Glomerular endothelial cell (primary cell): Measurements from ENCODE around the gene SMAD3. TPM values are rescaled to one million over a fixed set of nuclear protein-coding genes. Genes with fewer than 3 reads are reported as not detected.
"Not testable (repeated sequence)": the region's sequence is repeated elsewhere in the genome, so short reads cannot be mapped to it uniquely, and the experiment has no call there.

Source experiments
- DNase-seq: peaks from one replicate; pipeline ENCODE4 v3.0.0-alpha.2; 2011; ENCODE audit warnings: low read depth, low spot score; ENCODE audit errors: extremely low read depth
- total RNA-seq: library from RNA; depleted of rRNA; stranded (reverse); fragments of >200 nt; gene quantifications from 2 replicates; pipeline ENCODE4 v1.2.3, GENCODE V29; 2015

Gene SMAD3
- total RNA-seq, 1 donor from 2014 or later, result 84.1 TPM

DNA sequence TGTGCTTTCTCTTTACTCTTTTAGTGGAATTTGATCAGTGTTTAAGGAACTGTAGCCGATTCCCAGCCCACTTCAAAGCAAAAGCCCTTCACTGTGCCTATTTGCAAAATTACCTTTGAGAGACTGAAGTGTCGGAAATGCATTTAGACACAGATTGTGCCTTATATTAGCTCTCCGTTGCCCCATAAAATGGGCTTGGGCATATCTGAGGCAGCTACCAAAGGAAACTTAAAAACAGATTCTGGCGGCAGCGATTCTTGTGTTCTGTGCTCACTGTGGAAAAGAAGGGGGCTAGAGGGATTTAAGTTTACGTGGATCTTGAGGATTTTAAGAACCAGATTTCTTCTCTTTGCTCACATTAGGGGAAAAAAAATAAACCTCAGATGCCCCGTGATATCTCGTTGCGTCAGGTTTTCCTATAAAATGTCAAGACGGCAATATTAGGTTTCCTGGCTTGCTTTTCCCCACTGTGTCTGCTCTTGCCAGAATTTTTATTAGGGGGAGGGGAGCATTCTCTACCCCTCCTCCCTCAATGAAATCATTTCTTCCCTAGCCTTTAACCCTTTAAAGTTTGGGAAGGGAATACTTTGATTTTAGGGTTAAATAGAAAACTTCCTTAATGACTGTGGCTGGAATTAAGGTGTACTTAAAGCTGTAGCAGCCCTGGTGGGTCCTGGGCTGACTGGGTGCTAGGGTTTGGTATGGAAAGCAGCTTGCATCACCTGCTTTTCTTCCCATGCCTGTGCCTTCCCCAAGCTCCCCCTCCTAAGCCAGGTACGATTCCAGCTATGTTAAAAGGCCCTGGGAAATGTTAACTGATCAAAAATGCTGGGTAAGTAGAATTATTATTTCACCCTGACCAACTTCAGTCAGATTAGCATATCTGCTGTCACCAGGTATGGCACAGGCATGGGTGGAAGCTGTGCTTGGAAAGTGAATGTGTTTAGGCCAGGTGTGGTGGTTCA, 73.8 kb downstream of the SMAD3 start:
- DNase-seq, result no peak

DNA sequence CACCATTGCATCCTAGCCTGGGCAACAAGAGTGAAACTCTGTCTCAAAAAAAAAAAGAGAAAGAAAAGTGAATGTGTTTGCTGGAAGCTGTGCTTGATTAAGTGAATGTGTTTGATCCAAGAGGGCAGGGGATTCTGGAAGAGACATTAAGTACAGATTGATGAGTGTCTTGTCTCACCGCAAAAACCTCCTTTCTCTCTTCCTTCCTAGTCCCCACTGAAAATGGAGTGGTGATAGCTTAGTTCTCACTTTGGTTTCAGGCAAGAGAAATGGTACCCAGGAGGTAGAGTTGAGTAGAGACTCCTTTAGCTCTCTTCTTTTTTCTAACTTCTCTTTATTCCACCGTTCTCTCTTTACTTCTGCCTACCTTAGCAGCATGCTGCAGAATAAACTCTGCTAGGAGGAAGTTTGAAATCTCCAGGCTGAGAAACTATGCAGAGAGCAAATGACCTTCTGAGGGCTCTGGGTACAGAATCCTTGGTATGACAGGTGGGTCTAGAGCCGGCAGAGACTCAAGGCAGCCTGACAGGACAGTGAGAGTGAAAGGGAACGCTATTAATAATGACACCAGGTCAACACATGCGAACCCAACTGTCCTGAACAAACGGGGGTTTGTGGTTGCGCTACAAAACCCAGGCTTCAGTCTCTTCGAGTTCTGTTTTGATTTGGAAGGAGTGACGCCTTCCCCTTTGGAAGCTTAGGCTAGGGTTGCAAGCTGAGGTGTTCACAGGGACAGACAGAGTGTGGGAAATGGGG, 74.9 kb downstream of the SMAD3 start:
- no peak for DNase-seq

DNA sequence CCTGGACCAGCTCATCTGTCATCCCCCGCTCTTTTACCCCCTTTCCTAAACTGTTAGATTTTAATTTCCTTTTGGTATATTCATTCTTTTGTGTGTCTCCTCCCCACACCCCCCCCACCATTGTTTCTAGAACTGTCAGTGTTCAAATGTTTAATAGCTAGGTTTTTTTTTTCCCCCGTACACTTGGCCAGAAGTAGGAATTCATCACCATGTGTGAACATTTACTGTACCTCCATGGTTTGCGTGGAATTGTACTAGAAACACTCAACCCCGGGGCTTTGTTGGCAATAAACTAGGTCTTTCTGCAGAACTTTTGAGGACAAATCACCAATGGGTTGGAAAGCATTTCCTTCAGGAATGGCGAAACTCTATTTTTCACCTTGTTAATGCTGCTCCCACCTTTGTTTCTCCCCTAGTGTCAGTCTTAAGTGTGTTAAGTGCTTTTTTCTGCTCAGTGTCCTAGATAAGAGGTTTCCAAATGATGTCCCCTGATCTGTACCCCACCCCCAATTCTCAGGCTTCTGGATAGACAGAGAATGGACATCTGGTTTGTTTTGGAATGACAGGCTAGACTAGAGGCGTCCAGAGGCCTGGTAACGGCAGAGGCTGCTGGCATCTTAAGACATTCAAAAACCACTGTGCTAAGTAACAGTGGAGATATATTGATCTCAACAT, 76.8 kb downstream of the SMAD3 start:
- no peak for DNase-seq

DNA sequence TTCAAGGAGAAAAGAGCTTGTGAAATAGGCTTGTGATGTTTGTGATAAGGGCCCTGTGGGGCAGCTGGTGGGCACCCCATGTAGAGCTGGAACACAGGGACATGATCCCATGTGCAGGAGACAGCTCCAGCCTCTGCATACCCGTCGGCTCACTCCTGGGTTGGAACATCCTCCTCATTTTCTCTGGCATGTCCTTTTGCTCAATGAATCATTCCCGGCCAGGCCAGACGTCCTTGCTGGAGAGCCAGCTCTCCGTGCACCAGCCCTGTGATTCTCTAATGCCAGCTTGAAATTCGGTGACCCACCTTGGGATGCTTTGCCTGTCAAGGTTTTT, 77.3 kb downstream of the SMAD3 start:
- no peak for DNase-seq

DNA sequence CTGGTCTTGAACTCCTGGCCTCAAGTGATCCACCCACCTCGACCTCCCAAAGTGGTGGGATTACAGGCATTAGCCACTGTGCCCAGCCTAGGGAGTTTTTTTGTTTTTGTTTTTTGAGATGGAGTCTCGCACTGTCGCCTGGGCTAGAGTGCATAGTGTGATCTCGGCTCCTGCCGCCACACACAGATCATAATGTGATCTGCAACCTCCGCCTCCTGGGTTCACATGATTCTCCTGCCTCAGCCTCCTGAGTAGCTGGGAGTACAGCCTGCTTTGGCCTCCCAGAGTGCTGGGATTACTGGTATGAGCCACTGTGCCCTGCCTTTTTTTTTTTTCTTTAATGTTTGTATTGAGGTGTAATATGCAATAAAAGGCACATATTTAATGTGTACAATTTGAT, 78.2 kb downstream of the SMAD3 start:
- no peak for DNase-seq

DNA sequence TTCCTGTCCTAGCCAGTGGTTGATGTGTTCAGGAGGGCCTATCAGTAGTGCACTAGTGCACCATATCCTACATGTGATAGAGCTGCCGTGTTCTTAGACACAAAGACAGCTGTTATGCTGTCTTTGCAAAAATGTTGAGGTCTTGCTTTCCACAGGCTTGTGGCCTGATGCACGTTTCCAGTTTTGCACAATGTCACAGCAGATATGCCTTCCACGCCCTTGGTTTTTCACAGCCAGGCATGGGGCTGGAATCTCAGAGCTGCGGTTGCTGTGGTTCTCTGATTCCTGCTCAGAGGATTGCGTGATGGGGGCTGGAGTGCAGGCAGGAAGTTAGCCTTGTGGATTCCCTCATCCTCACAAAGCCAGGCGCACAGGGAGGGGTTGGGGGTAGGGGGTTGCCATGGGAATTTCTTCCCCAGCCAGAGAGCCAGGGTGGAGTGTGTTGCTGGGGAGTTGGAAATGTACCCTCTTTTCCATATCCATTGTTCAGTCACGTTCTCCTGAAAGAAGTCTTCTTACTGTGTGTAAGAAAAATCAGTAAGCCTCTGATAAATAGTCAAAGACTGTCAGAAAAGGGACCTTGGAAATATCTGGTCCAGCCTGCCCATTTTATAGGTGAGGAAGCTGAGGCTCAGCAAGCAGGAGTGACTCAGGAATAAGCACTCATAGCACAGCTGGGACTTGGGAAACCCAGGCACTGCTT, 79.4 kb downstream of the SMAD3 start:
- no peak for DNase-seq

DNA sequence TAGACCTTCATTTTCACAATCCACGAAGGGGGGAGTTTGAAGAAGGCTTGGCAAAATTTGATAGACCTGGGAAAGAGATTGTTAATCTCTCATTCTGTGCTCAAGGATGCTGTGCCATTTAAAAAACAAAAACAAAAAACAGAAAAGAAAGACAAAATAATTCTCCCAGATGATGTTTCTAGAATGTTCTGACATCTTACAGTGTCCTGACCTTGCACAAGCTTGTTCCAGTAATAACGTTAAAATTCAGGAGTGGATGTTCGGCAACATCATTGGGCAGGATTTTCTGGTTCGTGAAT, 79.9 kb downstream of the SMAD3 start:
- DNase-seq, result no peak

DNA sequence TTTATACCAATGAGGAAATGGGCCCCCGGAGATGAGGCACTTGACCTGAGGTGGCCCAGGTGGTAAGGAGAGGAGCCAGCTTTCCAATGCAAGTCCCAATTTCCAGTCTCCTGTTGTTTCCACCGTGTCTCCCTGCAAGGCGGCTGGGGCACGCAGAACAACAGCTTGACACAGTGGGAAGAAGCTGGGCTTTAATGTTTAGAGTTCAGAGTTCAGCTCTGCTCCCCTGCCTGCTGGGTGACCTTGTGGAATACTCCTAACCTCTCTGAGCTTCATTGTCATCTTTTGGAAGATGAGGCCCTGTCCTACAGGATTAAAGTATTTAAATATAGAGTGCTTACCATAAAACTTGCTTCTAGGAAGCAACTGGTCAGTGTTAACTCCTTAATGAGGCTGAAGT, 80.3 kb downstream of the SMAD3 start:
- no peak for DNase-seq

DNA sequence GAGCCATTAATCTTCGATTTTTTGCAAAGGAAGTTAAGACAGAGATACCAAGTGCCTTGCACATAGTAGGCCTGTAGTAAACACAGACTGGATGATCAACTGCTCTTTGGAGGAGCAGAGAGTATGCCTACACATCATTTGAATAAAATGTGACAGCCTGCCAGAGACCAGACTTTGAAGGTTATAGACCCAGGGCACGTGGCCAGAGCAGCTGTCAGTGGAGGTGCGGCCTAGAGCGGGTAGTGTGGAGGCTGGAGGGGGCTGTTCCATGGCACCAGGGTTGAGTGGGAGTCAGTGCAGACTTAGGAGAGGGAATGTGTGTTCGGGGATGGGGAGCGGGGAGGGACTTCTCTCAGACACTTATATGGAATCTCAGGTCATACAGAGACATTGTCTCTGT, 80.8 kb downstream of the SMAD3 start:
- DNase-seq, result no peak

DNA sequence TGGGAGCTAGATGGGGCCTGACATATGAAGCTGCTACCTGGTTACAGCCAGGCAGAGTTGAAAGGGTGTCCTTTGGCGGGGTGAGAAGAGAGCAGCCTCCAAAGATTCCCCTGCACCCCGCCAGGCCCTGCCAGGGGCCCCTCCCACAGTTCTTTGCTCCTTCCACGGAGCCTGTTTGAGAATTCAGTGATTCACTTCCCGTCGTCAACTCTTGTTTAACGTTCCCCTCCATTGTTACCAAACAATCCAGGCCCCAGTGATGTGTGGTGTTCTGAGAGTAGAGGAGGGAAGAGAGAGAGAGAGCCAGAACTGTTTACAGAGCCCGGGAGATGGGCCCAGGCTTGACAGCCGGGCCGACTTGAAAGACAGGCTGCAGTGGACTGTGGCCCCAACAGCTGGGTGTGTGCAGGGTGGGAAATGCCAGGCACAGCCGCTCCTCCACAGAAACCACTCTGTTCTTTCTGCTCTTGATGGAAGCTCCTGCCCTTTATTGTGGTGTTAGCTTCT, 81.5 kb downstream of the SMAD3 start:
- DNase-seq, result peak; percentile 92

DNA sequence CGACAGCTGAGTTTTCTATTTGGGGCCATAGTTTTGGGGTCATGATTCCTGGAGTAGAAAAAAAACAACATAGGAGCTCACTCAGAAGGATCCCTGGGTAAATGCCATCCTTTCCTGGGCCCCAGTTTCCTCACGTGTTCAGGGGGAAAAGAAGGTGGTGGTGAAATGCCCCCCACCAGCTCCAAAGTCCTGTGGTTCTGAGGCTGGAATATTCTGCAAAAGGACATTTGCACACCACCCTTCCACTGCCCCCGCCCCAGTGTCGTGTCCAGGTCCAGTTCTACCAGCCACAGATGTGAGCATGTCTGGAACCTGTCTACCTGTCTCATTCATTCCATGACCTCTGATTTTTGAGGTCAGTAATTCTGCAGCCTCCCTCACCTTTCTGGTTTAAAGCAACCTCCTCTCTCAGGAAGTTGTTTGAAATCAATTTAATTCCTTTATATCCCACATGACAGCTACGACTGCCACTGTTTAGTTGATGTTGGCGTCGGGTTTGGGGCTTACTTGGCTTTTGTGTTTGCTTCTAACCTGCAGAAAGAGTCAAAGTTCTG, 82.1 kb downstream of the SMAD3 start:
- DNase-seq, result no peak

DNA sequence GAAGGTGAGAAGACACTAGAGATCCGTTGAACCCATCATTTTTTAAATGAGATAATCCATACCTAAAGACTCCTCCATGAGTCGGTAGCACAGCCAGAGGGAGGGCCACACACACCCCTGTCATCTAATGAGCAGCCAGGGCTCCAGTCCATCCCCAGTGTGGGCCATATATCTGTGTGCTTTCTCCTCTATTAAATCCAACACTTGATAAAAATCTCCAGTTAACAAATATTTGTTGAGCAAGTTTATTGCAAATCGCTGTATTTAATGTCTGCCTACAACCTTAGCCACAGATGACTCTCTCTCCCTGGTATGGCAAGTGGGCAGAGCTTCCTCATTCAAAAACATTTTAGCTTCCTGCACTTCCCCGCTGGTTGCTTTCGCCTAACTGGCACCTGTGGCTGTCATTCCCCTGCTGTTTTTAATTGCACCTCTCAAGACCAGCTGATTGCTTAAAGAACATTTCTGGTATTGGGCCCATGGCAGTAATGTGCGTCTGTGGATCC, 82.8 kb downstream of the SMAD3 start:
- DNase-seq, result no peak

DNA sequence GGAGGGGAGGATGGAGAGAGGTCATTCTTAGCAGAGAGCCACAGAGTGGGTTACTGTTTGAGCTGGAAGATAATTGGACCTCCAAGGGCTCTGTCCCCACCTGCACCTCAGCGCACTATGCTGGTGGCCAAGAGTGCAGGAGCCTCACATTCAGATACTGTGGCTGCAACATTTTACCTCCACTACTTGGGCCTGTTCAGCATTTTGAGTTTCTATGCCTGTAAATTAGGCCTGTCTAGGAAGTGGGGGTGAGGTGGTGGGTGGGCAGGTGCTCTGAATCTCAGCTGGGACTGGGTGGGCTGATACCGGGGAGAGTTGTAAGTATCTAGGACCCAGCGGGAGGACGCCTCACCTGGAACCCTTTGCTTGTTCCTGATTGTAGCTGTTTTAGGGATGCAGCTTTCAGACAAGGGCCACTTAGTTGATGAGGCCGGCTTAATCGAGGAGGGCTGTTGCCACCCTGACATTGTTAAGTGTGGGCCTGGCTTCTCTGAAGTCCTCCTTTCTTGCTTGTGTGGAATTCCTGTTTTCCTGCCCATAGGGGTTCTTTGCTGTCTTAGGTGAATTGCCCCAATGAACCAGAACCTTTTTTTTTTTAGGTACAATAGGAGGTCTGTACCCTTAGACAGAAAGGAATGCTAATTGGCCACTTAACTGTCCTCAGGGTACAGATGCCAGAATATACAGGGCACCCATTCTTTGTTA, 83.8 kb downstream of the SMAD3 start:
- no peak for DNase-seq

DNA sequence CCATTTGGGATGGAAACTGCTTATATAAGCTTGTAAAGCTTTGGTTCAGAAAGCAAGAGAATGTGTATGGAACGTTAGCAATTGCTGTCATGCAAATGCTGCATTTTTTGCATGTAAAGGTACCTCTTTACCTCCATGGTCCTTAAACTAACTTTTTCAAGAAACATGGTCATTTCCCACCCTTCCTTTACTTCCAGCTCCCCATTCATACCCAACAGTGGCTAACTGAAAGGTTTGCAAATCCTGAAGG, 84.3 kb downstream of the SMAD3 start:
- DNase-seq, result no peak

DNA sequence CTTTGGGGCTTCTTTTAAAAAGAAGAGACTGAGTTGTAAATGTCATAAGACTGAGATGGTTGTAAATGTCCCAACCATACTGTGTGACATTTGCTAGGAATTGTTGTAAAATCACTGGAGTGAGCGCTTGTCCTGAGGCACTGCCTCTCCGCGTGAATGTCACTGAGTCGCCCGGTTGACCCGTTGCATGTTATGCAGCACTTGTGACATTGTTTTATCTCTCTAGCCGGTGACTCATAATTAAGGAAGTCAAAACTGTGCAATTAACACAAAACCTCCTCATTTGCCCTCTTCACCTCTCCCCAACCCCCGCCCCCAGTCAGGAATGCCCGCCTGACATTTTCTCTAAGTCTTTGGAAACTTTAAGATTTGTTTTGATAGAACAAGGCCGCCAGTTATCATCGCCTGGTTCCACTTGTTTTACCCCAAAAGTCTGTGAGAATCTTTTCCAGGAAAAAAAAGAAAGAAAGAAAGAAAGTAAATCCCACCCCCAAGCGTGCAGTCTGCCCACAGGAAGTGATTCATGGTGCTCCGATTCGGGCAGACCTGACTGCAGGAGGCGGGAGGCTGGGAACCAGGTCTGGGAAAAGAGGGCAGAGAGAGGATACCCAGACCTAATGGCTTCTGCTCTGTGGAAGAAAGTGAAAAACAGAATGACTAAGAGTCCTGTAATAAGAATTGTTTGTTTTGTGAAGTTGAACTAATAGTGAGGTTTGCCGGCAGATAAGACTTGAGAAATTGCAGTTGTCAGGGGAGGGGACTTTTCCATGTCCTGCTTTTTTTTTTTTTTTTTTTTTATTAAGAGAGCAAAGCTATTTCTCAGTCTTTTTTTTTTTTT, 84.8 kb downstream of the SMAD3 start:
- peak; percentile 94 for DNase-seq

DNA sequence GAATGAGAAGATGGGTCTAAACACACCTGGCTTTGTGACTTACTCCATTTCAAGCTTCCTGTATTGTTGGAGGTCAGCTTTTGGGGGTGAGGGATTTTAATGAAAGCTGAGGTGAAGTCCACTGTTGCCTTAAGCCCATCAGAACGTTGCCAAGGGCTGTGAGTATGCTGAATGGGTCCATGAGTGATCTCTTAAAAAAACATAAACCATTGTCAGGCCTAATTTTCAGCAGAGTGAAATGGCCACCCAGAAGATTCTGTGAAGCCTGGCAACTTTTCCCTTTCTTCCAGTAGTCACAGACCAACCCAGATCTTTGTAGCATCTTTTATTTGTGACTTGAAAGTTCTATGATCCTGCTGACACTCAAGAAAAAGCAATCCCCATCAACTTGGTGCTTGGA, 87.0 kb downstream of the SMAD3 start:
- no peak for DNase-seq

DNA sequence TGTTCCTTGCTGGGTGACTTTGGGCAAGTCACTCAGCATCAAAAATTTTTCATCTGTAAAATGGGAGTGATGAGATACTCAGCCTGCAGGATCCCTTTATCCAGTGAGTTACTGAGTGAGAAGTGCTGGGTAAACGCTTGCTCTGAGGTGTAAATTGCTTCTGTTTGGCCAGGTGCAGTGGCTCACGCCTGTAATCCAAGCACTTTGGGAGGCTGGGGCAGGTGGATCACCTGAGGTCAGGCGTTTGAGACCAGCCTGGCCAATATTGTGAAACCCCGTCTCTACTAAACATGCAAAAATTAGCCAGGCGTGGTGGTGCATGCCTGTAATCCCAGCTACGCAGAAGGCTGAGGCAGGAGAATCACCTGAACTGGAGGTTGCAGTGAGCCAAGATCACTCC, 87.6 kb downstream of the SMAD3 start:
- not testable (repeated sequence) for DNase-seq

DNA sequence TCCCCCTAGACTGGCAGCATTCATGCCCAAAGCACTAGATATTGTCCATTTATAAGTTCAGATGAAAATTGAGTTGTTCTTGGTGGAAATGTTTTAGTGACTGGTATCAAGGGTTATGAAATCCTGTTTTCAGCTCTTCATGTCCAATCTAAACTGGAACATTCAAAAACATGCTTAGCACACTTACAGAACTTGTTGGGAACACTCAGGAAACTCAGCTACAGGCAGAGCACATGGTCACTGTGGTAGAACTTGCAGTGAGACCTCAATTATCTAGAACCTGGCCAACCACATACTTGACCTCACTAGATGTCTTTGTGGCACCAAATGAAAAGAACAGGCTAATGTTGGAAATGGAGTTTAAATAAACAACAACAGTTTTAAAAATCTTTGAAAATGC, 88.8 kb downstream of the SMAD3 start:
- DNase-seq, result no peak

DNA sequence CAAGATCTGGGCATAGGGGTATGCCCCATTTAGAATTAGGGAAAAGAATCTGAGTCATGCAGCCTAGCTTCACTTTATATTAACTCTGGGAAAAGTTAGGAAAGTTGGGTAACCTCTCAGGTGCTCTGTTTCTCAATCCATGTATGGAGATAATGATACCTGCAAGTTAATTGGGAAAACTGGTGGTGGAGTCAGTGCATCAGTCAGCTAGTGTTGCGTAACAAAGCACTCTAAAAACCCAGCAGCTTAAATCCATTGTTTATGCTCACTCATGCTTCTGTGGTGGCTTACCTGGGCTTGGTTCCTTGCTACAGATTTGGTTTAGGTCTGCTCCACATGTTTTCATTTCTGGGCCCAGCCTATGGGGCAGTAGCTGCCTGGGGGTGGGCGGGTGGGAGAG, 91.0 kb downstream of the SMAD3 start:
- DNase-seq, result no peak
